GM19452 (cell line): ENCODE measurements around the gene VSIR.
A peak's percentile ranks its signal among the peaks of the same experiment; 100 is the strongest.

Source experiments
- ATAC-seq: cut with Tn5 transposase; IDR thresholded peaks from one replicate; pipeline ENCODE4 v1.9.1; 2021; ENCODE audit not compliant: unreplicated experiment

The VSIR gene

DNA sequence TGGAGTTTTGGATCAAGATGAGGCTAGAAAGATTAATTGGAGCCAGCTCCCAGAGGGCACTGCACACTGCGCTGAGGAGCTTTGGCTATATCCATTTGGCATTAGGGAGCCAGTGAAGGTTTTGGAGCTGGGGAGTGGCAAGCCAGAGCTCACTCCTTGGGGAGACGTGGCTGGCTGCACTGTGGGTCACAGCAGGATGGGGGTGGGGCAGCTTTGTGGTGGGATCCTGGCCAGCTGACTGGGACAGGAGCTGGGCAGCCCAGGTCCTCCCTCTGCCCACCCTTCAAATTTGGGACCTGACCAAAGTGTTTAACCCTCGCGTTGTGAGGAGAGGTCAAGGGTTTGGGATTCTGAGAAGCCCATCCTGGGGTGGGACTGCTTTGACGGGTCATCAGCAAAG is 58.7 kb downstream of the VSIR start:
- no peak for ATAC-seq

DNA sequence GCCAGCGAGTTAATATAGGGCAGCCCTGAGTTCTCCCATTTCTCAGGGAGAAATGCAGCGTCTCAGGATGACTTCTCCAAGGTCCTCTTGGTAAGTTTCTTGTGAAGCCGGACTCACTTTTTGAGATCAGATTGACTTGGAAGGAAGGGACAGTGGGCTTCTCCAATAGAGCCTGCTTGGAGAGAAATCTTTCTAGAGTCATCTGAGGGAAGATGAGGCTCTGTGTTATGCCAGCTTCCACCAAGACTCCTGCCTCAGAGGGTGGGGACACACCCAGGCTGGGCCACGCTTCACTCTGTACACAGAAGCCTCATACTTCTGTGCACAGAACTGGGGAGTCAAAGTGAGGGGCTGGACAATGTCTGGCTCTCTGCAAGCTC is 59.3 kb downstream of the VSIR start:
- no peak for ATAC-seq

DNA sequence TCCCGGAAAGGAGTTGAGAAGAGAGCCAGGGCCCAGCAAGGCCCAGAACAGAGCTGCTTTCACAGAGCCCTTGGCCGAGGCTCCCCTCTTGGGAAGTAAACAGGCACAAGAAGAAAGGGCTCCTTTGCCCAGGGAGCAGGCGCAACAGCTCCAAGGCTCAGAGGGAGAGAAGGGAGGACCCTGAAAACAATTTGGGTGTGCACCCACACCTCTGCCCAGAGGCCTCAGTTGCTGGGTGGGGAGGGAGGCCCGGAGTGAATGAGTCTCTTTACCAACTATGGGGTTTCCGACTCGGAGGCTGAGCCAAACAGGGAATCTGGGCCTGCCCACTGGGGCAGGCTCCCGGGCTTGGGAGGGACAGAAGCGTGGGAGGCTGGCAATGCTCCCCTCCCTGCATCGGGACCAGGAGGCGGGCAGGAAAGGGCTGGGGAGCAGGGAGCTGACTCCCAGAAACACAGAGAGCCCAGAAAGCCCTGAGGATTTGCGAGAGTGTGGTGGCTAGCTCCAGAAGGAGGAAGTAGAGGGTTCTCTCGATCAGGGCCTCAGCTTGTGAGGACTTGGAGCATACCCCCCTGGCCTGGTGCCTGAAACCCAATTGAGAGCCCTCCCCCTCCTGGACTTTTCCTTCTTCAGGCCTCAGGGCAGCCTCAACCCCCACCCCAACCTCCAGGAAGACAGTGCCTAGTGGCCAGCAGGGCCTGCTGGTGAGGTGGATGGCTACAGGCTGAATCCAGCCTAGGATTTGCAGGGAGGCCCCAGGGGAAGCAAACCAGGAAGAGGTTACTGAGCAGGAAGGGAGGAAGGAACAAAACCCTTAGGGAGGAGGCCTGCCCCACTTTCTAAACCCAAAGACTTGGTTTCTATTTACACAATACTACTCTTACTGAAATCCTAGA is 59.9 kb downstream of the VSIR start:
- ATAC-seq = no peak

DNA sequence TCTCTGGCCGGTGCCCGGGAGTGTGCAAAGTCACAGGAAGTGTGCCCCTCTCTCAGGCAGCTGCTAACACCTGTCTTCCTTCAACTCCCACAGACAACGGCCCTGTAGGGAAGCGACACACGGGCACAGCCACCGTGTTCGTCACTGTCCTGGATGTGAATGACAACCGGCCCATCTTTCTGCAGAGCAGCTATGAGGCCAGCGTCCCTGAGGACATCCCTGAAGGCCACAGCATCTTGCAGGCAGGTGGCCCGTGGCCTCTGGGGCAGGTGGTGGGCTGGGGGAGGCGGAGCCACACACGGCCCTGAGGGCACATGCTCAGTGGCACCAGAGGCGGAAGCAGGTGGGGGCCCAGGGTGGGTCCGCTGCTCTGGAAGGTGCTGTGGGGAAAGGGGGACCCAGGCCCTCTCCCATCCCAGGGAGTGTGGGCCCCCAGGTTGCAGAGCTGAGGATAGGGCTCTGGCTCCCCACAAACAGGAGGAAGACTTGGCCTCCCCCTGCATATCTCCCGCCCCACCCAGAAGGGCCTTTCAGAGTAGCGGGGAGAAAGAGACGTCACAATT is 60.7 kb downstream of the VSIR start:
- no peak for ATAC-seq

DNA sequence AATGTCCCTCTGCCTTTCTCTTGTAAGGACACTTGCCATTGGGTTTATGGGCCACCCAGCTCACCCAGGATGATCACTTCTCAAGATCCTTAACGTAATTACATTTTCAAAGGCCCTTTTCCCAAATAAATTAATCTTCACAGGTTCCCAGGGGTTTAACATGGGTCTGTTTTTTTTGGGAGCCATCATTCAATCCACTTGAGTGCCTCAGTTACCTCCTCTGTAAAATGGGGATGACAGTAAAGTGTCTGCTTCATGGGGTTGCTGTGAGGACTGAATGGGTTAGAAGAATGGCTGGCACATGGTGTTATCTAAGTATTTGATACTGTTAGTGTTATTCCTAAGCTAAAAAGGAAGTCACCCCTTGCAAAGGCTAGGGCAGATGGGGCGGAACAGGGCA is 61.1 kb downstream of the VSIR start:
- no peak for ATAC-seq

DNA sequence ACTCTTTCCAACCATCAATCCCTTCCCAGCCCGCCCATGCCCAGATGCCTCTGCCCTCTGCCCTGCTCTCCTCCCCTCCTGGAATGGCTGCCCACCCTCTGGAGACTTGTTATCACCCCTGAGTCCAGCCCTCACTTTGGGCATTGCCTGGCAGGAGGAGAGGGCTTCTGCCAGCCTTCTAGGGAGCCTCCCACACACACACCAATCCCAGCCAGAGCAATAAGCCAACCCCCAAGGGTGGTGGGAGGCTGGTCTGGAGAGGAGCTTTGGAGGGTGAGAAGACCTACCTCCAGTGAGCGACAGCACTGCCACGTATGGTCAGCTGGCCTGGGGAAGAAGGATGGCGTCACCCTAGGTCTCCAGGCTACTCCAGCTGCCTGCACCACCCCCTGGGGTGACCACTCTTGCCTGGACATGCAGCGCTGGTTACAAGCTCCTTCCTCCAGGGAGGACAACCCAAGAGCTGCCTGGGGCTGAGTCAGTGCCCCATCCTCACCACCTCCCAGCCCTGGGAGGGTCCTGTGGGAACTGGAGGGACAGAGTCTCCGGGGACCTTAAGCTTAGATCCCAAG is 62.2 kb downstream of the VSIR start:
- ATAC-seq = no peak

DNA sequence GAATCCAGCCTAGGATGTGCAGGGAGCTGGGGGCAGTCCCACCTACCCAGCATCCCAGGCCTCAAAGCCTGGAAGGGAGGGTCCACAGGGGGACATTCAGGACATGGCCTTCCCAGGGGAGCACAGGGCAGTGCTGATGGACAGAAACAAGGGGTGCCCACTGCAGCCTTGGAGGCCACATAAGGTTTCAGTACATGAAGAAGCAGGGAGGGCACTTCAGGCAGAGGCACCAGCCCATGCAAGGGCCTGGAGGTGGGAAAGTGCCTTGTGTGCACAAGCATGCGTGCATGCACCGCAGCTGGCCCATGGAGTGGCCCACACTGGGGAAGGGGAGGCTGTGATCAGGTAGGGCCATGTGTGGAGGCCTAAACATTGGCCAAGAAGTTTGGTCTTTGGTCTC is 62.8 kb downstream of the VSIR start:
- no peak for ATAC-seq

DNA sequence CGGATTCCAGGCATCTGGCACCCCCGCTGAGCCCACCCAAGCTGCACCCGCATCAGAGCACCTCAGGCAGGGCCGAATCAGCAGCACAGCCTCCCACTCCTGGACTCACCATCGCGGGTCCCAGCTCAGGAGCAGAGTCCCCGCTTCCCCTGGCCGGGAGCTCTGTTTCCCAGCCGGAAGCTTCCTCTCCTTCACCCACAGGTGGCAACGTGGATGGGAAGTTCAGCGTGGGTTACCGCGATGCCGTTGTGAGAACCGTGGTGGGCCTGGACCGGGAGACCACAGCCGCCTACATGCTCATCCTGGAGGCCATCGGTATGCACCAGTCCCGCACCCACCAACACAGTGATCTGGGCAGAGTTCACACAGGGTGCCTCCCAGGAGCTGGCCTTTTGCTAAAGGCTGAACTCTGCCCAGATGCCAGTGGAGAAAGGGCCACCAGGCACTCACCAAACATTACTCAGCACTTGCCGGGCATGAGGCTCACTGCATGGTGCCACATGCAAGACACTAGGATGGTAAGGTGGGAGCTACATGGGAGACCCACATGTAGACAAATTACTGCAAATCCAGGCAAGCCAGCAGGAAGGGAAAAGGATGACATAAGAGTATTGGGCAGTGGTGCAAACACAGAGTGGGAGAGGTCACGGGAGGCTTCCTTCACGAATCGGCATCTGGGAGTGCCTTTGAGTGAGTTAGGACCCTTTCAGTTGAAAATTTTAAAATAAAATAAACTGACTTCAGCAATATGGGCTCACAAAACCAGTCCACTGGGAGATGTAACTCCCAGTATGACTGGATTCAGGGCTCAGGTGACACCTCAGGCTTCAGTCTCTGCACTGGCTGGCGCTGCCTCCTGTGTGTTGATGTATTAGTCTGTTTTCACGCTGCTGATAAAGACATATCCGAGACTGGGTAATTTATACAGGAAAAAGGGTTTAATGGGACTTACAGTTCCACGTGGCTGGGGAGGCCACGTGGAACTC is 64.1 kb downstream of the VSIR start:
- no peak for ATAC-seq

DNA sequence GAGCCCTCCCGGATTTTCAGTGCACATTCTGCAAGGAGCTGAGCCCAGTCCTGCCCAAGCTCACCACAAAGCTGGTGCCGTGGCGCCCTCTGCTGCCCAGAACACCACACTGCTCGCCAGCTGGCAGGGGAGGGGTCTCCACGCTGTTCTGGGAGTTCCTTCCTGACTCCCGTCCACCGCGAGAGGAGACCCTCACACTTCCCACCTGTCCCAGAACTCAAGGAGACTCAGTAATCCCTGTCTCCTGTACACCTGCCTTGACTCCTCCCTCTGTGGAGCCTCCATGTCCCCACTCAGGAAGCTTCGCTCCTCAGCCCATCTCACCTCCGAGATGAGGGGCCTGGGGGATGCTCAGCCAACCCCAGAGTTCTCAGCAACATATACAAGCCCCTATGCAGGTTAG is 65.0 kb downstream of the VSIR start:
- ATAC-seq = no peak

DNA sequence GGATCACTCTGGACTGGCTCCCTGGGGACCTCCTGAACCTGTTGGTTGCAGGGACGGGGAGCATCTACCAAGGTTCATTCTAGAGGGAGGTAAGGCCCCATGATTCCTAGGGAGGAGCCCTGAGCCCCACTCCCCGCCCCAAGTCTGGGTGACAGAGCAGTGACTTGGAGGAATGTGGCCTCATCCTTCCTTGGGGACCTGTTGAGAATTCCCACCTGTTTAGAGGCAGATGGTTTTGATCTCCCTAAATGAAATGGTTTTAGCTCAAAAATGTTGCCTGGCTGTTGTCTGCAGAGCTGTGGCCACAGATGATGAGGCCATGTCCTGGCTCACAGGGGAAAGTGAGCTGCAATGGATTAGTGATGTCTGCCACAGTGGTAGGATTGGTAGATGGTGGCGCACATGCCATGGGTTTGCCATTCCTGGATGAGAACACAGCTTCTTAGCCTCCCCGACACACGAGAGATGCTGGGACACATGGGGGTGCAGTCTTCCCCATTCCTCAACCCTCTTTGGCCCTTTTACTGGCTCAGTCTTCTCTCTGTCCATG is 66.0 kb downstream of the VSIR start:
- ATAC-seq = no peak

DNA sequence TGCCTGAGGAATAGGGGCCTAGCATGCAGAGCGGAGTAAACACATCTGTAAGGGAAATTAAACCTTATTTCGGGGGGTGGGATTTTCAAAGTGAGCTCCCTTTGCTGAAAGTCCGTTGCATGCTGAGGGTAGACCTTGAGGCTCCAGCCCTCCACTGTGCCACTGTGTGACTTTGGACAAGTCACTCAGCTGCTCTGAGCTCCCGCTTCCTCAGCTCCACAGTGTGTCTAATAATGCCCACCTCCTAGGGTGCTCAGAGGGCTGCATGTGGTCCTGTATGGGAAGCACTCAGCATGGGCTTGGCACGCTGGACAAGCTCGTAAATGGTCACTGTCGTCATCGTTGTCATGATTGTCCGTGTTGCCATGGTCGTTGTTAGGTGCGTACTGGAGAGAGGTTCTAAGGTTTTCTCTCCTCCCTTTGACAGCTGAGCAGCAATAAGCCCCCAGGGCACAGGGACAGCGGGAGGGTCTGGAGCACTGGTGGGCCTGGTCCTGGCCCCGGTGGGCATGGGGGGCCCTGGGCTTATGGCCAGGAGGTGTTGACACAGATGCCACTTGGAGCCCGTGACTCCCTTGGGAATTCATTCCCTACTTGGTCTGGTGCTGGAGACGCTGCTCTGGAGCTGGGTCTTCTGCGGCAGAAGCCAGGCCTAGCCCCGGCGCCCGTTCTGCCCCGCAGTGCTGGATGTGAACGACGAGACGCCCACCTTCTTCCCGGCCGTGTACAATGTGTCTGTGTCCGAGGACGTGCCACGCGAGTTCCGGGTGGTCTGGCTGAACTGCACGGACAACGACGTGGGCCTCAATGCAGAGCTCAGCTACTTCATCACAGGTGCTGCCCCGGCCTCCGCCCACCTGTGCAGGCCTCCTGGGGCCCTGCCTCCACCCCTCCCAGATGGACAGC is 66.9 kb downstream of the VSIR start:
- ATAC-seq = no peak

DNA sequence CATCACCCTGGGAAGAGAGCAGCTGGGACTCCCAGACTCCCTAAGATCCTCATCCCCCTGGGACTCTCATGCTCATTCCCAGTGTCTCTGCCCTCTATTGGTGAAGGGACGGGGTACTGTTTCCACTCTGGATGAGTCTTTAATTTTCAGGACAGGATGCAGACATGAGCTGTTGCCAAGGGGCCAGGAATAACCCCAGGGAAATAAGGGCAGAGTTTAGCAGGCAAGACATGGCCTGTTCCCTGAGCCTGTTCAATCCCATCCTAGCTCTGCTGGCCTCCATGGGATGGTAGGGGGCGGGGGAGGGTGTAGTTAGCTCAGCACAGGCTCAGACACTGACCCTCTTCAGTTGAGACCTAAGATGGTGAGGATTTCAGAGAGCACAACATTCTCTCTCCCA is 67.7 kb downstream of the VSIR start:
- ATAC-seq = no peak

DNA sequence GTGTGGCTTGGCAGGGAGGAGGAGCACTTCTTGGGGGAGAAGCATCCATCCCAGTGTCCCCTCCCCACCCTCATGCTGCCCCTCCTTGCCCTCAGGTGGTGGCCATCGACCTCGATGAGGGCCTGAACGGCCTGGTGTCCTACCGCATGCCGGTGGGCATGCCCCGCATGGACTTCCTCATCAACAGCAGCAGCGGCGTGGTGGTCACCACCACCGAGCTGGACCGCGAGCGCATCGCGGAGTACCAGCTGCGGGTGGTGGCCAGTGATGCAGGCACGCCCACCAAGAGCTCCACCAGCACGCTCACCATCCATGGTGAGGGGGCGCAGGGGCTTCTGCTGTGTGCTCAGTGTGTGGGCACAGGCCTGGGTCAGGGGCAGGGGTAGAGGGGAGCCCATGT is 68.5 kb downstream of the VSIR start:
- ATAC-seq = no peak

DNA sequence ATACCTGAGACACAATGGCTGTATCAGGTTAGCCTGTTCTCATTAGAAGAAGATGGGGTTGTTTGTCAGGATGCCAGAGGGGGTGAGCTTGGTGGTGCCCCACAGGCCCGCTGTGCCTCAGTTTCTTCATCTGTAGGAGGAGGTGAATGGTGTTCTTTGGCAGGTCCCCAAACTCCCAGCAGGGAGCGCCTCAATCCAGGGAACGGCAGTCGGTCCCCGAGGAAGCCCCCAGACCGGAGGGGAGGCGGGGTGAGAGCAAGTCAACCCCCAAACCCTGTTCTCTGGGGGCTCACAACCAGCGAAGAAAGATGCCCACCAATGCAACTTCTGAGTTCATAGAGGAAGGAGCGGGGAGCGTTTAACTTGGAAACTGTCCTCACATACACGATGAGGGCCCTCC is 69.7 kb downstream of the VSIR start:
- ATAC-seq = no peak

DNA sequence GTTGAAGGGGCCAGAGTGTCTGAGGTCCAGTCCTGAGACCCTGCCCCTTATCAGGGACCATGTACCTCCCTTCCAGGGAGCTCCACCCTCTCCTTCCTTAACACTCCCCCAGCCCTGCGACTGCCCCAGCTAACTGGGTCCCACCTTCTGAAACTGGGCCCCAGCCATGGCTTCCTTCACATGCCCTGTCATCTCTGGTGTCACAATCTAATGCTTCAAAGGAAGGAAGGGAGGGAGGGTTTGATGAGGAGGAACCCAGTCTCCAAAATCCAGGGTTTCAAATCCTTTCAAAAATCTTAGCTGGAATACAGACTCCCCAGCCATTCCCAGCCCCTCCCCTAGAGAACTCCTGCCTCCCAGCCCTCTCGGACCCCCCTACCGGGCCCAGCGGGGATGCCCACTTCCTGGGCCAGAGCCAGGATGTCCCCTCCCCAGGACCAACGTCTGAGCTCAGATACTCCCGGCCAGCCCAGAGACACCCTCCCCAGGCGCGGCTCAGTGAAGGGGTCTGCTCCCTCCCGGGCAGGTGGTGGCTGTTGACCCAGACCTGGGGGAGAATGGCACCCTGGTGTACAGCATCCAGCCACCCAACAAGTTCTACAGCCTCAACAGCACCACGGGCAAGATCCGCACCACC is 71.7 kb downstream of the VSIR start:
- no peak for ATAC-seq

DNA sequence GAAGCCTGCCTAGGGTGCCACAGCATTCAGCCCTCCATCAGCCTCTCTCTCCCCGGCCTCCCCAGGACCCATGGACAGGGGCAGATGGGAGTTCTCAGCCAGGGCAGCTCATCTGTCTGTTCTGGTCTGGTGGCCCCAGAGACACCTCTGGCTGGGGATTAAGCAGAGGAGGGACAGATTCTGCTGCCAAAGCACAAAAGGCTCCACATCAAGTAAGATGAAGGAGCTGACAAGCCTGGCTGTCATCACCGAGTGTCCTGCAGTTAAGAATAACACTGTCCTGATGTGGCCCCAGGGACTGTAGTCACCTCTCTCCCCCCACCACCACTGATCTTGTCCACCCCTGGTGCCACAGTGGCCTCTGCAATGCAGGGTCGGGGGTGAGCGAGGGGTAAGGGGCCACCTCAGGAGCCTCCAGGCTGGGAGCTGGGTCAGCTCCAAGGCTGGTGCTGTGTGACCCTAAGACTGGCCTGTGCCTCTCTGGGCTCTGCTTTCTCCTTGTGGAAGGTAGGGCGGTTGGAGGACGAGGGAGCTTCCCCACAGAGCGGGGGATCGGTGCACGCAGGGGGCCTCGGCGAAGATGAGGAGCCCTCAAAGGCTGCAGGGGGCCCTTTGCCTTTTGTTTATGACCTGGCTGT is 72.5 kb downstream of the VSIR start:
- ATAC-seq = no peak

DNA sequence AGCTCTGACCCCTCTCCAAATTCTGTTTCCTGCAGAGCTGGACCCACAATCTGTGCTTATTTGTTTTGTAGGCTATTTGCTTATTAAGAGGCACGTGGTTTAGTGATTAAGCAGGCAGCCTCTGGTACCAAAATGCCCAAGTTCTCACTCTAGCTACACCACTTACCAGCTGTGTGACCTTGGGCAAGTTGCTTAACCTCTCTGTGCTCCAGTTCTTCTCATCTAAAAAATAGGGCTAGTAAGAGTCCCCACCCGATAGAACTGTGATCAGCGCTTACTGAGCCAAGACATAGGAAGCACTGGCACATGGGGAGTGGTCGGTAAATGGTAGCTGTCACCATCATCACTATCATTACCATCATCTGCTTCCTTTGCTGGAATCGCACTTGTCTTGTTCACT is 74.6 kb downstream of the VSIR start:
- ATAC-seq = no peak

DNA sequence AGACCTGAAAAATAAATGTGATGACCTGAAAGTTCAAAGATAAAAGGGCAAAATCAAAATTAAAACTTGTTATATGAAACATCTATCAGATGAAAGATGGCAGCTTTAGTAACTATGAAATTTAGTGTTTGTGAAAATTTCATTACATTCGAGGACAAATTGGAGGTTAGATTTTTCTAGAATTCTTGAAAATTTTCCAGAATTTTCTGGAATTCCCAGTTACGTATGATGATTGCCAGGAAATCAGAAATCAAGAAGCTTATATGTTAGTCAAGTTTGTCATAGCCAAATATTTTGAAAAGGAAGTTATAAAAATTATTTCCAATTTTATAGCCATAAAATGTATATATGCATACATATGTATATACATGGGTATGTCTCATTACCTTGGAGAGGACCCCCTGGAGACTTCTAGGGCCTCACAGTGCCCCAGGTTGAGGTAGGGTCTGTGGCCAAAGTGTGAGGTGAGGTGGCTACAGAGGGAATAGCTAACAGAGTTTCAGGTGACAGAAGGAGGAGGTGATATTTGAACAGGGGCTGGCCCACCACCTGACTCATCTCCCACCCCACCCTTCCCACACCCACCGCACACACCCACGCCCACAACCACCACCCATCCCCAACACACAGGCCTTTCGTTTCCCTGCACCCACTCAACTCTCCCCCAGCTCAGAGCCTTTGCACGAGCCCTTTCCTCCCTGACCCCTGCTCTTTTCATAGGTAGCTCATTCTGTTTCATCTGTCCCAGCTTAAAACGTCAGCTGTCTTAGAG is 75.2 kb downstream of the VSIR start:
- ATAC-seq = peak; percentile 38
